A673 (cell line): Measurements from ENCODE around the gene STAB2. TPM values are rescaled to one million over a fixed set of nuclear protein-coding genes. Genes with fewer than 3 reads are reported as not detected.

ENCODE experiments used
- BruUV-seq: library from RNA; stranded (reverse); fragments of 400-500 nt; replicated peaks from 2 replicates; lab custom pipeline; 2021; lab: Mats Ljungman, UMichigan
- CTCF ChIA-PET: fragments of 300-600 bp; sonication (Branson Sonifier 250); formaldehyde crosslinking; loops from one replicate; lab custom pipeline; 2022; ENCODE audit warnings: antibody characterized with exemption; lab: Charles Lee
- POLR2A ChIA-PET: fragments of 300-600 bp; sonication (Branson Sonifier 250); formaldehyde crosslinking; loops from one replicate; lab custom pipeline; 2022; ENCODE audit warnings: antibody characterized with exemption; ENCODE audit not compliant: low non-redundant PET; lab: Charles Lee
- DNase-seq: peaks from one replicate; pipeline ENCODE4 v3.0.0-alpha.2; 2015; ENCODE audit warnings: low spot score
- H3K27ac ChIP-seq: fragments of 200-600 bp; sonication (generic); 2 replicates; pipeline ENCODE4 v1.5.1; 2016; ENCODE audit warnings: mixed run types, low read depth, mild to moderate bottlenecking, mixed read lengths, antibody characterized with exemption, low read length; ENCODE audit not compliant: poor library complexity, severe bottlenecking
- H3K27me3 ChIP-seq: fragments of 200-600 bp; sonication (generic); replicated peaks from 2 replicates; pipeline ENCODE4 v1.6.1; 2017; ENCODE audit warnings: mixed run types, low read depth, mild to moderate bottlenecking, mixed read lengths, antibody characterized with exemption, low read length; ENCODE audit not compliant: insufficient read depth, poor library complexity
- H3K36me3 ChIP-seq: fragments of 200-600 bp; sonication (generic); 2 replicates; pipeline ENCODE4 v1.6.1; 2016; ENCODE audit warnings: mixed run types, mild to moderate bottlenecking, mixed read lengths, antibody characterized with exemption, low read length; ENCODE audit not compliant: insufficient read depth, poor library complexity, severe bottlenecking
- H3K4me1 ChIP-seq: fragments of 200-600 bp; sonication (generic); 2 replicates; pipeline ENCODE4 v1.6.1; 2017; ENCODE audit warnings: mixed run types, mild to moderate bottlenecking, mixed read lengths, antibody characterized with exemption, low read length; ENCODE audit not compliant: insufficient read depth, poor library complexity, severe bottlenecking
- H3K4me3 ChIP-seq: fragments of 200-600 bp; sonication (generic); 2 replicates; pipeline ENCODE4 v1.5.1; 2016; ENCODE audit warnings: low read depth, mixed run types, mild to moderate bottlenecking, mixed read lengths, low read length; ENCODE audit not compliant: poor library complexity, severe bottlenecking
- H3K9me3 ChIP-seq: fragments of 200-600 bp; sonication (generic); 2 replicates; pipeline ENCODE4 v1.6.1; 2016; ENCODE audit warnings: mixed run types, low read depth, mild to moderate bottlenecking, mixed read lengths, antibody characterized with exemption, low read length; ENCODE audit not compliant: poor library complexity, severe bottlenecking
- CTCF ChIP-seq: fragments of 300-800, 200-600 bp; sonication (generic); conservative IDR thresholded peaks from 2 replicates; pipeline ENCODE4 v1.5.1; 2017; ENCODE audit warnings: low read depth, mild to moderate bottlenecking, antibody characterized with exemption, low read length, moderate library complexity, mixed read lengths
- EZH2 ChIP-seq: fragments of 200-600 bp; sonication (generic); IDR thresholded peaks from 2 replicates; pipeline ENCODE4 v1.6.1; 2017; ENCODE audit warnings: borderline replicate concordance, low read depth, mild to moderate bottlenecking, mixed read lengths, antibody characterized with exemption, low read length; ENCODE audit not compliant: poor library complexity, severe bottlenecking
- intact Hi-C: fragments of 100-400 bp; cut with micrococcal nuclease; formaldehyde crosslinking; loops from one replicate; pipeline ENCODE4 v1.10.0; 2022; ENCODE audit not compliant: unreplicated experiment
- total RNA-seq: library from RNA; stranded (reverse); gene quantifications from 2 replicates; pipeline ENCODE4 v1.2.3, GENCODE V29; 2021

The STAB2 gene
- total RNA-seq, 1 experiment from 2014 or later = not detected

GRCh38 chr12:103737881-103738280 lies 150.8 kb downstream of the STAB2 start:
- Histone ChIP-seq H3K27ac (no peak overlapping the region), H3K9me3 (no peaks in the 10 kb centered on the region), H3K36me3 (no peaks in the 10 kb centered on the region), H3K4me1 (no peaks in the 10 kb centered on the region), H3K4me3 (no peak overlapping the region), H3K27me3 (no peaks in the 10 kb centered on the region)
- ChIA-PET CTCF (no interaction called here), POLR2A (no interaction called here)
- no TSS peak for BruUV-seq
- intact Hi-C loops = no loop called here
- TF ChIP-seq CTCF = no peak
- TF ChIP-seq EZH2 = no peak
- DNase-seq = no peak

- peak; percentile 24 for DNase-seq
- no TSS peak for BruUV-seq
- no peaks in the 10 kb centered on the region for H3K27me3 ChIP-seq
- no peaks in the 10 kb centered on the region for H3K36me3 ChIP-seq
- TF ChIP-seq EZH2 = no peak
- no peak for TF ChIP-seq CTCF
- no peaks in the 10 kb centered on the region for H3K4me1 ChIP-seq
- no peak overlapping the region for H3K27ac ChIP-seq
- intact Hi-C loops = no loop called here
- H3K9me3 ChIP-seq = no peaks in the 10 kb centered on the region
- ChIA-PET CTCF (no interaction called here), POLR2A (no interaction called here)
- H3K4me3 ChIP-seq = no peak overlapping the region
Measured at GRCh38 chr12:103742349-103742932, 155.4 kb downstream of the STAB2 start.

- intact Hi-C loops = no loop called here
- Histone ChIP-seq H3K36me3 (no peaks in the 10 kb centered on the region), H3K9me3 (no peaks in the 10 kb centered on the region), H3K27ac (no peak overlapping the region), H3K4me3 (no peak overlapping the region), H3K27me3 (no peaks in the 10 kb centered on the region), H3K4me1 (no peaks in the 10 kb centered on the region)
- no TSS peak for BruUV-seq
- TF ChIP-seq EZH2 = no peak
- no peak for TF ChIP-seq CTCF
- ChIA-PET POLR2A (no interaction called here), CTCF (no interaction called here)
- no peak for DNase-seq
Measured at GRCh38 chr12:103743788-103744187, 156.7 kb downstream of the STAB2 start.
